K562 (cell line): ENCODE data around the gene PGP.

Experiments
- CHCHD3 ChIP-seq: fragments of 250-450 bp; sonication (Bioruptor Pico); IDR thresholded peaks from 2 replicates; pipeline ENCODE4 v2.1.2; 2022; ENCODE audit warnings: mild to moderate bottlenecking
- CHD4 ChIP-seq: fragments of 200-600 bp; sonication (generic); IDR thresholded peaks from 3 replicates; pipeline ENCODE4 v1.6.1; 2012; ENCODE audit warnings: low read depth, mild to moderate bottlenecking, mixed read lengths, low read length, inconsistent platforms; ENCODE audit not compliant: insufficient read depth, insufficient replicate concordance, poor library complexity, severe bottlenecking
- CTCF ChIP-seq, 3 experiments: IDR thresholded peaks in 2 of 3; conservative IDR thresholded peaks in 1 of 3; 2 replicates each; pipeline ENCODE4 v1.5.1; 2011 to 2012; ENCODE audit warnings: low read length in 3 of 3, mild to moderate bottlenecking in 3 of 3, control low read depth in 2 of 3, improper control_type of control experiment in 1 of 3, inconsistent platforms in 1 of 3, low read depth in 1 of 3, mixed read lengths in 1 of 3, moderate library complexity in 1 of 3; ENCODE audit not compliant: insufficient read depth in 2 of 3
- EZH2 ChIP-seq: IDR thresholded peaks from 2 replicates; pipeline ENCODE4 v1.6.1; 2012; ENCODE audit warnings: low read depth, mild to moderate bottlenecking, inconsistent platforms, low read length, borderline replicate concordance
- RFX5 ChIP-seq: IDR thresholded peaks from 2 replicates; pipeline ENCODE4 v1.6.1; 2011; ENCODE audit warnings: low read depth, mild to moderate bottlenecking, improper control_type of control experiment, low read length
- SMC3 ChIP-seq: conservative IDR thresholded peaks from 2 replicates; pipeline ENCODE4 v1.6.1; 2011; ENCODE audit warnings: low read depth, low read length, improper control_type of control experiment; ENCODE audit not compliant: insufficient read depth
- ZFX ChIP-seq: sonication (generic); formaldehyde crosslinking; IDR thresholded peaks from 2 replicates; pipeline ENCODE4 v1.8.0; 2022; ENCODE audit warnings: mild to moderate bottlenecking, missing genetic modification reagents, moderate library complexity
- TF ChIP-seq, protein P1 (sequence below): sonication (generic); formaldehyde crosslinking; IDR thresholded peaks from 2 replicates; pipeline ENCODE4 v1.9.0; 2022; ENCODE audit warnings: mild to moderate bottlenecking, missing genetic modification reagents

DNA sequence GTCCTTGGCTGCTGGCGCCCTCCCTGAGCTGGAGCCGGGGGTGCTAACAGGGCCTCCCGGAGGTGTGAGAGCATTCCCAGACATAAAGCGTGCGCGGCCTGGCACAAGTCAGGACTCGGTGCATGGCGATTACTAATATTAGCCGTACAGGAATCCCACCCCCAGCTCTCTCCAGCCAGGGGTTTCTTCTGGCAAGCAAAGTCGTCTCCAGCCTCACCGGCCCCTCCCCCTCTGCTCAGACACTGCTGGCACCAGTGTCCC, 23.3 kb downstream of the PGP start:
- TF ChIP-seq ZFX (no peak), CHD4 (no peak), SMC3 (no peak), CHCHD3 (CRISPR knock-in tag) (no peak), CTCF (IDR thresholded peaks at IDR 0.05 in 2 of 3, conservative IDR thresholded peaks at IDR 0.05 in 1 of 3; ENCODE audit: insufficient read depth in 2 of 3, low read depth in 1 of 3, low read length in 3 of 3) (no peak), RFX5 (no peak), EZH2 (no peak)
- TF ChIP-seq, protein P1, sequence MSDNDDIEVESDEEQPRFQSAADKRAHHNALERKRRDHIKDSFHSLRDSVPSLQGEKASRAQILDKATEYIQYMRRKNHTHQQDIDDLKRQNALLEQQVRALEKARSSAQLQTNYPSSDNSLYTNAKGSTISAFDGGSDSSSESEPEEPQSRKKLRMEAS (CRISPR knock-in tag): no peak
